ENCODE results near the gene C1orf21. TPM values are rescaled to one million over a fixed set of nuclear protein-coding genes. Genes with fewer than 3 reads are reported as not detected.

The C1orf21 gene
- total RNA-seq, 4 donors from 2014 or later = 106 to 206 (median 154) TPM

DNA sequence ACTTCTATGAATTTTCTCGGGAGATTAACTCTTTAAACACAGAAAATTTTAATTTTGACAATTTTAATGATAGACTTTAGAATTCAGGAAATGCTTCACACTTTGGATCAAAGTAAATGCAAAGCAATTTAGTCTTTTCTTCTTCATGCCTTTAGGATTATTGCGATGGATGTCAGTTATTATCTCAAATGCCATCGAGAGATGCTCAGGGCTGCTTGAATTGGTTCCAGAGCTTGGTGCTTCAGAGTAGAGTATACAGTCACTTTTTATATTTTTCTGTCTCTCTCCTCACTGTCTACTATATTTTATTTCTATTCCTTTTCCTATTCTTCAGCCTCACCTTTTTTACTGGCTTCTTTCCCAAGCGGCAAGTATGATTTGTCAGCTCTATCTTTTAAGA is 59.2 kb downstream of the C1orf21 start:
- in situ Hi-C loops (cut with MboI; ENCODE audit: low sequenced_read_pairs in 4 of 4) = no loop called here
- Histone ChIP-seq H3K27me3 (no peaks in the 10 kb centered on the region), H3K4me3 (no peak overlapping the region), H3K36me3 (no peaks in the 10 kb centered on the region), H3K9me3 (no peaks in the 10 kb centered on the region), H3K4me1 (peaks cover 59 to 65% of the 10 kb centered on the region in 2 donors), H3K27ac (peak overlapping the region in 1 of 4 donors; percentile 35)
- TF ChIP-seq, protein P1, sequence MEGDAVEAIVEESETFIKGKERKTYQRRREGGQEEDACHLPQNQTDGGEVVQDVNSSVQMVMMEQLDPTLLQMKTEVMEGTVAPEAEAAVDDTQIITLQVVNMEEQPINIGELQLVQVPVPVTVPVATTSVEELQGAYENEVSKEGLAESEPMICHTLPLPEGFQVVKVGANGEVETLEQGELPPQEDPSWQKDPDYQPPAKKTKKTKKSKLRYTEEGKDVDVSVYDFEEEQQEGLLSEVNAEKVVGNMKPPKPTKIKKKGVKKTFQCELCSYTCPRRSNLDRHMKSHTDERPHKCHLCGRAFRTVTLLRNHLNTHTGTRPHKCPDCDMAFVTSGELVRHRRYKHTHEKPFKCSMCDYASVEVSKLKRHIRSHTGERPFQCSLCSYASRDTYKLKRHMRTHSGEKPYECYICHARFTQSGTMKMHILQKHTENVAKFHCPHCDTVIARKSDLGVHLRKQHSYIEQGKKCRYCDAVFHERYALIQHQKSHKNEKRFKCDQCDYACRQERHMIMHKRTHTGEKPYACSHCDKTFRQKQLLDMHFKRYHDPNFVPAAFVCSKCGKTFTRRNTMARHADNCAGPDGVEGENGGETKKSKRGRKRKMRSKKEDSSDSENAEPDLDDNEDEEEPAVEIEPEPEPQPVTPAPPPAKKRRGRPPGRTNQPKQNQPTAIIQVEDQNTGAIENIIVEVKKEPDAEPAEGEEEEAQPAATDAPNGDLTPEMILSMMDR (IDR thresholded peaks at IDR 0.05 in 4 of 5, conservative IDR thresholded peaks at IDR 0.05 in 1 of 5) = no peak
- no peak for TF ChIP-seq POLR2A (IDR thresholded peaks at IDR 0.05)
- DNase-seq (no peak), ATAC-seq (no peak)
- intact Hi-C loops (cut with DNase I; ENCODE audit: low total_unique reads) = no loop called here

DNA sequence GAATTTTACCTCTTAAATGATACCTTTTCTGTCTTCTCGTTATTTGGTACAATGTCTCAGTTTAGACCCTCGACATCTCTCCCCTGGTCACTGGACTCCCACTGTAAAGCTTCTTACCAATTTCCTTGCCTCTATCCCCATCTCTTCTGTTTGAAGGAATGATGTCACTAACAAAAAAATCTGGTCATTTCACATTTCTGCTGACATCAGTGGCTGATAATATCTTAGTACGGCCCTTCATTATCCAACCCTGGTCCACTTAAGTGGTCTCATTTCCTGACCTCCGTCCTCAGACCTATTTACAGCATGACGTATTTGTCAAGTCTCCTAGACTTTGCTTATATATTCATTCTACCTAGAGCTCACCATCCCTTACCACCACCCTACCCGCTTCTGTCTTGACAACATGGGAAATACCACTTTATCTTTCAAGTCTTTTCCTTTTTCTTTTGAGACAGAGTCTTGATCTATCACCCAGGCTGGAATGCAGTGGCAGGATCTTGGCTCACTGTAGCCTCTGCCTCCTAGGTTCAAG is 60.9 kb downstream of the C1orf21 start:
- peaks cover 60 to 63% of the 10 kb centered on the region in 2 donors for H3K4me1 ChIP-seq
- in situ Hi-C loops (cut with MboI; ENCODE audit: low sequenced_read_pairs in 4 of 4) = no loop called here
- DNase-seq (no peak), ATAC-seq (no peak)
- TF ChIP-seq POLR2A (IDR thresholded peaks at IDR 0.05) = no peak
- TF ChIP-seq, protein P1 (IDR thresholded peaks at IDR 0.05 in 4 of 5, conservative IDR thresholded peaks at IDR 0.05 in 1 of 5) = no peak
- H3K4me3 ChIP-seq = no peak overlapping the region
- H3K36me3 ChIP-seq = no peaks in the 10 kb centered on the region
- peak overlapping the region in 2 of 4 donors; percentile 11 to 20 for H3K27ac ChIP-seq
- H3K27me3 ChIP-seq = no peaks in the 10 kb centered on the region
- intact Hi-C loops (cut with DNase I; ENCODE audit: low total_unique reads) = no loop called here
- H3K9me3 ChIP-seq = no peaks in the 10 kb centered on the region

DNA sequence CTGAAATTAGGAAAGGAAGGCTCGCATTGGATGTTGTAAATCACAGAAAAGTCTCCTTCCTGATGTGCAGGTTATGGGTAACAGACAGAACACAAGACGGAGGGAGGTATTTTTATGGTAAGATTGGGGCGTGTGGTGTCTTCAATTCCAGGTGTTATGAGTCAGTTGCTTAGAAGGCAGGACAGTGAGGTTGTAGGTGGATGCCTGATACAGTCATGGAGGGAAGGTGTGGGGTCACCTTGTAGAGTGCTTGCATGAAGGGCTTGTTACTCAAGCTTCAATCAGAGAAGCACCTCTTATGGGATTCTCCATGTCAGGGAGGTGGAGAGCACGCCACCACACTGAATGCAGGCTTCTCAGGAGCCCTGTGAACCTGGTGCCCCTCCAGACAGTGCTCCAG is 63.1 kb downstream of the C1orf21 start:
- H3K27me3 ChIP-seq = no peaks in the 10 kb centered on the region
- DNase-seq = no peak
- no peak overlapping the region for H3K4me3 ChIP-seq
- H3K9me3 ChIP-seq = no peaks in the 10 kb centered on the region
- in situ Hi-C loops (cut with MboI; ENCODE audit: low sequenced_read_pairs in 4 of 4) = no loop called here
- H3K36me3 ChIP-seq = no peaks in the 10 kb centered on the region
- peak; percentile 18 to 56 for ATAC-seq
- TF ChIP-seq, protein P1 (IDR thresholded peaks at IDR 0.05 in 4 of 5, conservative IDR thresholded peaks at IDR 0.05 in 1 of 5) = no peak
- TF ChIP-seq POLR2A (IDR thresholded peaks at IDR 0.05) = no peak
- peaks cover 62 to 67% of the 10 kb centered on the region in 2 donors for H3K4me1 ChIP-seq
- intact Hi-C loops (cut with DNase I; ENCODE audit: low total_unique reads) = loop anchor here (5.0 kb wide), 1 partner anchor 43 kb away; no protein-coding TSS in a partner anchor
- peak overlapping the region in 3 of 4 donors; percentile 0 to 56 (median 31) for H3K27ac ChIP-seq

DNA sequence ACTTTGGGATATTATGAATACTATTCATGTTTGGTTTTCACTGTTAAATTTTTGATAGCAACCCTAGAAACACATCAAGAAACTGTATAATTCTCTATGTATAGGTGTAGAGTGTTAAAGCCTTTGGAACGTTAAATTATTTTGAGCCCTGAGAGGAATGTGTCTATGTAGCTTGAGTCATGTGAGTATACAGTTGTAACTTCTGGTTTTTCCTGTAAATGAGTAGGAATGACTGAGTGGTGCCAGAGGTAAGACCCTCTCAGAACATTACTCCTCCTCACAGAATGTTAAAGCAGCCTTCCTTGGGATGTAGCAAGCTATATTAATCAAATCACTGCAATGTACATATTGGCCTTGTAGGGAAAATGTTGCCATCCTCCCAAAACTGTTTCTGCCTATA is 69.0 kb downstream of the C1orf21 start:
- TF ChIP-seq, protein P1 (IDR thresholded peaks at IDR 0.05 in 4 of 5, conservative IDR thresholded peaks at IDR 0.05 in 1 of 5) = no peak
- no peak for TF ChIP-seq POLR2A (IDR thresholded peaks at IDR 0.05)
- Histone ChIP-seq H3K4me3 (no peak overlapping the region), H3K9me3 (no peaks in the 10 kb centered on the region), H3K4me1 (peaks cover 93% of the 10 kb centered on the region in 2 donors), H3K36me3 (no peaks in the 10 kb centered on the region), H3K27ac (peak overlapping the region; percentile 10 to 75 (median 55)), H3K27me3 (no peaks in the 10 kb centered on the region)
- ATAC-seq (no peak), DNase-seq (no peak)
- in situ Hi-C loops (cut with MboI; ENCODE audit: low sequenced_read_pairs in 4 of 4) (no loop called here), intact Hi-C loops (cut with DNase I; ENCODE audit: low total_unique reads) (no loop called here)

DNA sequence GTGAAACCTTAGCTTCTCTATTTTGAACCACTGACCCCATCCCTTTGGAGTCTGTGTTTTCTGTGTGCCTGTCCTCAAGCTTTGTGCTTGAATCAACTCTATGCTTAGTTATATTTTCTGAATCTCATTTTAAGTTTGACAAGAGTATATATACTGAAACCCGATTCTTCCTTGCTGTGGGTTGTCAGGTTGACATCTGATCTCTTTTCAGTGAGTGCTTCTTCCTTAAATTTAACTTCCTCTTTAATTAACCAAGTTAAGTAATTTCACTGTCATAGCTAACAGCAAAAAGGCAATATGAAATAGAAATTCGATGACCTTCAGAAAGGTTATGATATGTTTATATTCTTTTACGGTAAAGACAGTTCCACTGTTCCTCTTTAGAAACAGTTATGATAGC is 69.4 kb downstream of the C1orf21 start:
- no peaks in the 10 kb centered on the region for H3K9me3 ChIP-seq
- no peaks in the 10 kb centered on the region for H3K27me3 ChIP-seq
- peaks cover 93 to 97% of the 10 kb centered on the region in 2 donors for H3K4me1 ChIP-seq
- intact Hi-C loops (cut with DNase I; ENCODE audit: low total_unique reads) = no loop called here
- in situ Hi-C loops (cut with MboI; ENCODE audit: low sequenced_read_pairs in 4 of 4) = no loop called here
- ATAC-seq (no peak), DNase-seq (no peak)
- H3K4me3 ChIP-seq = no peak overlapping the region
- peak overlapping the region; percentile 10 to 75 (median 55) for H3K27ac ChIP-seq
- no peak for TF ChIP-seq POLR2A (IDR thresholded peaks at IDR 0.05)
- TF ChIP-seq, protein P1 (IDR thresholded peaks at IDR 0.05 in 4 of 5, conservative IDR thresholded peaks at IDR 0.05 in 1 of 5) = no peak
- H3K36me3 ChIP-seq = no peaks in the 10 kb centered on the region

Measured in gastrocnemius medialis (tissue), 4 donors.